Medulla oblongata (tissue), 1 donor: ENCODE data around the gene SLC38A6.

Source experiments
- DNase-seq: peaks from one replicate; pipeline ENCODE4 v3.0.0-alpha.2; 2015; ENCODE audit errors: extremely low spot score

The SLC38A6 gene

DNA sequence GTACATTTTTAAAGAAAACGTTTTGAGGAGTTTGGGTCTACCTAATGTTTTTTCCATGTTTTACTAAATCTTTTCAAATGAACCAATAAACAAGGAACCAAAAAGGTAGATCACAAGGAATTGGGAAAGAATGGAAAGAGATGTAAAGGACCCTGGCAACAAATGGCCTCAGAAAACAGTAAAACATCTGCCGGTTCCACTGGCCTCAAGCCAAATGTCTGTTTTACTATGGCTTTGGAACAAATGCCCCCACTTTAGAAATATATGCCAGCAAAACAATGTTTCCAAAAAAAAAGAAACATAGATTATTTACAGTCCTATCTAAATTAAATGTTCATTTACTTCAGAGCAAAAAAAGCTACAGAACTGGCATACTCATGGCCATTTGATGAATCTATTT, 3.2 kb upstream of the SLC38A6 start:
- no peak for DNase-seq

DNA sequence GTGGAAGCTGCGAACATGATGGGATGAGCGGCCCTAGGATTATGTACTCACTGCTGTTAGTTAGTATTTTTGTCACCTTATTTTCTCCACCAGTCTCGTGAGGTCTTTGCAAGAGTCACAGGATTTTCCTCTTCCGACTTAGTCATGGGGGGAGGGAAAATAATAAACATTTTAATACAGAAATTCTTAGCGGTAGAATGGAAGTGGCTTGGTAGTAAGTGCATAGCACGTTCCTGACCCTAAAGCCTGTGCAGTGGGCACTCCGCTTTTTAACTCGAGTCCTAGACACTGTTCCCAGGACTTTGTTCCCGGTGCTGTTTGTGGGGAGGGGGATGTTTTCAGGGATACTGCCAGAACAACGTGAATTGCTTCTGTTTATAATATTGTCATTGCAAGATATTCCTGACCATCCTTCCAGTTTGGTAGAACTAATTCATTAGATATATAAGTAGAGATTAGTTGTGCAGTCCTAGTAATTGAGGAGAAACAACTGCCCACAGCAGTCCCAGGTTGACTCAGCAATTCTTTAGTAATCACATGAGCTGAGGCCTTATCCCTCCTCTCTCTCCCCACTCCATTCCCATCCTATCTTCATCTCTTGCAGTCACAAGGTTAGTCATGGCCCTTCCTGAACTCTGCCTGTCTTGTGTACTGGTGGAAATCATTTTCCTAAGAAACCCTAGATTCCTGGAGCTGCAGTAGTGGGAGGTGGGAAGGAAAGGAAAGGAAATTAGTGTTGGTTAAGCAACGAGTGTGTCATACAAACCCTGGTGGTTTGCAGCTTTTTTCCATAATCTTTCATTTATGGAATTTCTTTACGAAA, 799 bp downstream of the SLC38A6 start:
- peak; percentile 20 for DNase-seq

DNA sequence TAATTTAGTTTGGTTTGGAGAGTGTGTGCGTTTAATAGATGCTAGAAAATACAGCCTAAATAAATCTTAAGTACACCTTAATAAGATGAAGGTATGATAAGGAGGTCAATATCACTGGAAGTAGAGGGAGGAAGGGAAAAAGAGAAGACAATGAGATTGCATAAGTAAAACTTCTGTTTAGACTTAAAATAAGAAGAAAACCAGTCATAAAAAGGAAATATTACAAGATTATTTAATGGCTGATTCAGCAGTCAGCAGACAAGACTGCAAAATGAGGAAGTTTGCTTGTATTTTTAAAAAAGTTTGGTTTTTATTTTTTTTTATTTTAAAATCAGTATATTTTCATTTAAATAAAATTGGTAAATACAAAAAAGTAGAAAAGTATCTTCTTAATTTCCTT, 3.2 kb downstream of the SLC38A6 start:
- no peak for DNase-seq

DNA sequence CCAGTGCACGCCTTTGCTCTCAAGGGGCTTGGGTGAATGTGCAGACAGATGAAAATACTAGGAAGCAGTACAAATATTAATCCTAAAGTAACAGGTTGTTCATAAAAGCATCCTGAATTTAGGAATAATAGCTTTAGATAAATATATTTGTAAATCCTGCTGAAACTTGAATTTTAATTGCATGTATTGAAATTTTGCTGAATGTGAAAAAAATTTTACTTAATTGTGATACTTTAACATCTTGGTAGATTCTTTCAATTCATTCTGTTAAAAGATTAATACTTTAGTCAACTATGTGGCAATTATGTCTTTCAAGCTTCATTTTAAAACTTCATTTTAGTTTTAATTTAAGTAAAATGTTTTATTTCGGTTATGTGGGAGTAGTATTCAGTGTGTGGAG, 5.5 kb downstream of the SLC38A6 start:
- DNase-seq: no peak

DNA sequence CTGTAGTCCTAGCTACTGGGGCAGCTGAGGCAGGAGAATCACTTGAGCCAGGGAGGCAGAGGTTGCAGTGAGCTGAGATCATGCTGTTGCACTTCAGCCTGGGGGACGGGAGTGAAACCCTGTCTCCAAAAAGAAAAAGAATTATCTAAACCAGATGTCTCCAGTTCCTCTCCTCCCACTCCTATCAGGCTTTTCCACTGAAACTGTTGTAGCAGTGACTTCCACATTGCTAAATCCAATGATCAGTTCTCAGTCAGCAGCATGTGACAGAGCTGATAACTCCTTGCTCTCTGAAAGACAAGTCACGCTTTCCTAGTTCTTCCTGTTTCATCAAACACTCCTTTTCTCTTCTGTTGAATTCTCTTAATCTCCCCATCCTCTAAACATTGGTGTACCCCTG, 8.6 kb downstream of the SLC38A6 start:
- no peak for DNase-seq

DNA sequence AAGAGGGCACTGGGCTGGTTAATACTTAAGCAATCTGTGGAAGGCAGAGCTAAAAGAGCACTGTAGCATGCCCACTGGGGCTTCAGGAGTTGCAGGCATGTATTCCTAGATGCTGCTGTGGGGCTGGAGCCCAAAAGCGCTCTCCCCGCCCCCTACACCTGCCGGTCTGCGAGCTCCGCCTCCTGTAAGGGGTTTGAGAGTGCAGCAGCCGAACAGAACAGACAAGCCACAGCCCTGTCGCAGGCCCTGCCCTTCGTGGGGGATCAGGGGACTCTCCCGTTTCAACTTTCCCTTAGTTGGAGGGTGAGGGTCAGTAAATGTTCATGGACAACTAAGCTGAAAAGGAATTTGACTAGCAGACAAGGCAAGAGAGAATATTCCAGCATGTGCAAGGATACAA, 17.6 kb downstream of the SLC38A6 start:
- no peak for DNase-seq

DNA sequence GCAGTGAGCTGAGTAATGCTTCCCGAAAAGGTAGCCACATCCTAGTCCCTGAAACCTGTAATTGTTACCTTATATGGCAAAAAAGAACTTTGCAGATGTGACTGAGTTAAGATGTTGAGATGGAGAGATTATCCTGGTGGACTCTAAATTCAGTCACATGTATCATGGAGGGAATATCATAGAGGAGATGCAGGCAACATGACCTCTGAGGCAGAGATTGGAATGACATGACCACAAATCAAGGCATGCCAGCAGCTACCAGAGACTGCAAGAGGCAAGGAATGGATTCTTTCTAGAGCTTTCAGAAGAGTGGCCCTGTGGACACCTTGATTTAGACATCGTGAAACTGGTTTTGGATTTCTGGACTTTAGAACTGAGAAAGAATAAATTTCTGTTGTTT, 18.5 kb downstream of the SLC38A6 start:
- DNase-seq: no peak

DNA sequence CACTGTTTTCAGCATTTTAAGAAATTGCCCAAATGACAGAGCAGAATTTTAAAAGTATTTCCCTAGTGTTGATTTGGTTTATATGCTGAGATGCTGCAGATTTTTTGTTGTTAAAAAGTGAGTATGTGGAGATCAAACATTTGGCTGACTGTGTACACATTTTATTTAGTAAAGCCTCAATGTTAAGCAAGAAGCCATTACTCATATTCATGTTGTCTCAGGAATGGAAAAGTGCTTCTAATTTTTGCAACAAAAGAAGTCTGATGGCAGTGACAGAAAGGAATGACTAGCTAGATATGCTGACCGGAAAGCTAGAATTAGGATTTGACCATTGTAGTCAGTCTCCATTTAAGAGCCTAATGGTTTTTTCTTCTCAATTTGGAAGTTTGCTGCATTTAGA, 22.5 kb downstream of the SLC38A6 start:
- DNase-seq: no peak

DNA sequence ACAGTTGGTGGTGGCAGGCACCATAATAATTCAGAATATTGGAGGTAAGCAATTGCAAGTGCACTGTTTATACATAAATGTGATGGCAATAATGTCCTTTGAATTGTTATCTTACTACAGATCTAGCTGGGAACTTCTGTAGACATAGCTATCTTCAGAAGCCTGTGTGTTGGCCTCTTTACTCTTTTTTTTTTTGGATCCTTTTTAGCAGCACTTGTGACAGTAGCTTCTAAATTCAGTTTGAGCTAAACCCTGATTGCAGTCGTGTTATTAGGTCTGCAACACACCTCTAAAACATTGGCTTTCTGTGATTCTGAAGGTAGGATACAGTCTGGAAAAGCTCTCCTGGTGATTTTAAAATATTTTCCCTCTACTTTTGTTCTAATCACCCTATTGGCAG, 38.5 kb downstream of the SLC38A6 start:
- no peak for DNase-seq

DNA sequence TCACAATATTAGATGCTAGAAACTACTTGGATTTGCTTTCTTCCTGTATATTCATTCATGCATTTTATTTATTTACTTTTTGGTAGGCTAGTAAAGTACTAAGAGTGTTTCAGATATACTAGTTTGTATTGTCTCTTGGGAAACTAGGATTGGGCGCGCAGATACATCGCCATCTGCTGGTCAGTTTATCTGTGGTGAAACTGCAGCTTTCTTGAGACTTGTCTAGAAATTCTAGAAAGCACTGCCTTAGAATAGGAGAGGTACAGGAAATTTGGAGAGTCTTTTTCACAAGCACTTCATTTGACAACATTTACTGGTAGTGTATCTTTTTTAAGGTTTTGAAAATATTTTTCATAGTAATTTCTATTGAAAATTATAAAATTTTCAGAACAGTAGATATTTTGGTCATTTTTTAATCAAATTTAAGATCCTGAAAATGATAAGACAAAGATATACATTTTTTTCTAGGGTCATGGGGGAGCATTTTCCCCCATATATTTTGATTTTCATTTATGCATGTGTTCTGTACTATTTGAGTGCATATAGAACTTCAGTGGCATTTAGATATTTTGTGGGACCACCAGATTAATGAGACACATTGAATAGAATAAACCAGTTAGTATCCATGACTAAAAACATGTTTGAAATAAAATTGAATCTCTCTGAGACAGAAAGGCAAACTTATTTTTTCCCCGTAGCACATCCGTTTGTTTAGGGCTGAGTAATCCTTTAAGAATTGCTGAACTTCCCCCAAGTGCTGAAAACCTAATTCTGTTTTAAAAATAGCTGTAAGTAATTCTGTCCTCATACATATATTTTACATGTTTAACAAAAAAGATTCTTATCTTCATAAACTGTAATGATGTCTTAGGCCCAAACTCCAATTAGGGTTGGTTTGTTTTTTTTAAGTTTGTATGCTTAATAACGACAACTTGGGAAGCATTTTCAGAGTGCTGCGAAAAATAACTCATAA, 44.5 kb downstream of the SLC38A6 start:
- DNase-seq: peak; percentile 81

DNA sequence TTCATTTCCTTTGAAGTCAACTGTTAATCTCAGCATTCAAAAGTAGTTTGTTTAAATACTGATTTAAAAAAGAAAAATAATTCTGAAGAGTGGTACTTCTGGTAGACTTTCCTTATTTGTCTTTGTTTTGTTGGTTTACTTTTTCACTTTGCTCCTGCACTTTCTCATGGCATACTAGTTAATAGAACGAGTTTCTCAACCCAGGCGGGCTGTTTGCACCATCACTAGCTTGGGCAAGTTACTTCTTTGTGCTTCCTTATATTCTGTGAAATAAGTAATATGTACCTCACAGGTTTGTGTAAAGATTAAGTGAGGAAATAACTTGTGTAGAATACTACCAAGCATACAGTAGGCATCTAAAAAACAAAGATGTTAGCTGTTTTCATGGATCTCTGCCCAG, 45.5 kb downstream of the SLC38A6 start:
- no peak for DNase-seq

DNA sequence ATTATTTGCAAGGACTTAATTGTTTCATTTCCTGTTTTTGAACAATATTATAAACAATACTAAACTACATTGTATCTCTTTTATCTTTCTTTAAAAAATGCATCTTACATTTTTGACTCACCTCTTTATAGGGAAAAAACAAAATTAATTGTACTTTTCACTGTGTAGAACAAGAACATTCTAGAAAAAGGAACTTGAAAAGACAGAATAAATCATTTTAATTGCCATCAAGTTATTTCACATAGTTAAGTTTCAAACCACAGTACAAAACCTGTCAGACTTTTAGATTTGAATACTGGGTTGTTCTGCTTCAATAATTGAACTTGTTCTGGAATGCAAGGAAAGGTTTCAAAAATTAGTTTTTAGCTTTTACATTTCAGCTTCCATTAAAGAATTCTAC, 50.0 kb downstream of the SLC38A6 start:
- DNase-seq: no peak

DNA sequence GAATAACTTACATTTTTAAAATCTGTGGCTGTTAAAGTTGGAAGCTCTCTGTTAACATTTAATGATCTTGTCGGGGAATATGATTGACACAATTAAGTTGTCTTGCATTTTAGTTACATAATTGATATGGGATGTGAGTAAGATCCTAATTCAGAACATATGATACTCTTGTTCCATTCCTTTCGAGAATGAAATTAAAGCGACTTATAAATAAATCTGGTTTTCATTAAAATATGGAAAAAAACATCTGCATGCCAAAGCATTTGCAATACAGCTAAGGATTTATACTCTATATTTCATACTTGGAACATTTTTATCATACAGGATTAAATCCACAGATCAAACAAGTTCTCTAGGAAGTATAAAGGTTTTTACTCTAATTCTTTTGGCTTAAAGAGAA, 52.0 kb downstream of the SLC38A6 start:
- no peak for DNase-seq

DNA sequence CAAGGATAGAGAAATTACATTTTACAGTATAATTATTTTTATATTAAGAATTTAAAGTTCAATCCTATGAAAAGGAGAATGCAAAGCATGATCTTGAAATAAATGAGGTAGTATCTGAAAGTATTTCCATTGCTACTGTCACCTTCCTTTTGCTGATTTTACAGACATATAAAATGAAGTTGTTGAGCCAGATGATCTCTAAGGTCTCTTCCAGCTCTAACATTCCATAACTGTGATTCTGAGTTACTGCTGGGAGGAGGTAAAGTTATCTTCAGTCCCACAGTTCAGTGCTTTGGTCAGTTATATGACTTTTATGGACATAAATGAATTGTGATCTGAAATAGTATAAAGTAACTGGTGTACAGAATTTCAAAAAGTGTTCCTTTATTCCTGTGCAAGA, 52.8 kb downstream of the SLC38A6 start:
- DNase-seq: no peak

DNA sequence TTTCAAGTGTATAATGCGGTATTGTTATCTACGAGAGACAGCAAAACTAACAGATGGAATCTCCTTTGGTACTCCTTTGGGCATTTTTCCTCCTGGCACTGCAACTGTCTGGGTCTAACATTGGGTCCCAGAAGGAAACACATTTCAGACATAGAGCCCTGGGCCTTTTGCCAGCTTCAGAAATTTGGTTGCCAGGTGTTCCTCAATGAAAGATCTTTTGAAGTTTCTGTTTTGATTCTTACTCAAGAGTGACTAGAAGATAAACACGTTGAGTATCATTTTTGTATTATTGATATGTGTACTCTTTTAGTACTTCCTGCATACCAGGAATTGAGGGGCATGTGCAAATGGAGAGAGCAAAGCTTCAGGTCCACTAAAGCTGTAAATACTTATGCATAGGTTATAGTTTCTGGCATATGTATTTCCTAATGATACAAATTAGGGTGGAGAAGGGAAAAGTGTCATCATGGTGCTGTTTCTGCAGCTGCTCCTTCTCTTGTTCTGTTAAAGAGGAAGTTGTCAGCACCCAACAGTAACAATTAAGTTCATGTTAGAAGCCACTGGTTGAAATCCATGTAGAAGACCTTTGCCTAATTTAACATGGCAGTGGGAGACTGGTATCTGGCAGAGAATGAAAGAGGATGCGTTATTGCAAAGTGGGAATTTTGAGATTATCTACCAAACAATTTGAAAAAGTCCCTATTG, 53.5 kb downstream of the SLC38A6 start:
- DNase-seq: no peak

DNA sequence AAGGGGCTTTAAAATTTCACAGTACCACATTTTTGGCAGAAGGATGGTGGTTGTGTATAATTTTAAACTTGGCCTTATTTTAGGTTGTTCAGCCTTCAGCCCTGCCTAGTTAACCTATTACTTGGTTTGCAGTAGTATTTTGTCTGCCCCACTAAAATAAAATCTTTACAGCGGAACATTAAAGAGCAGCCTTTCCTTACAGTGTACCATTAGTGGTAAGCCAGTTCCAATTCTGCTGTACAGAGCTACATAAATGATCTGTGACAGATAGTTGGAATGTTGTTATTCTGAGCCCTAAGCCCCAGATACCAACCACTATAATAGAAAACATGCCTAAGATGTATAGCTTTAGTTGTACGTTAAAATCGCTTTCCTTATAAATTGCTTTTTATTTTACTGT, 56.2 kb downstream of the SLC38A6 start:
- DNase-seq: no peak

DNA sequence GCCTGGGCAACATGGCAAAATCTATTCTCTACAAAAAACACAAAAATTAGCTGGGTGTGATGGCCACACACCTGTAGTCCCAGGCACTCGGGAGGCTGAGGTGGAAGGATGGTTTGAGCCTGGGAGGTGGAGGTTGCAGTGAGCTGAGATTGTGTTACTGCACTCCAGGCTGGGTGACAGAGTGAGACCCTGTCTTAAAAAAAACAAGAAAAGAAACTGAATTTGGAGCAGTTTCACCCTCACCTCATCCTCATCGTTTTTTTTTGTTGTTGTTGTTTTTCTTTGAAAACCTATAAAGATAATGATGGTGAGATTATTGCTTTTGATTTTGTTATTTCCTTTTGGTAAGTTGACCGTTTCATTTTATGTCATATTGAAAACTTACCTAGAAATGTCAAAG, 60.7 kb downstream of the SLC38A6 start:
- DNase-seq: no peak

DNA sequence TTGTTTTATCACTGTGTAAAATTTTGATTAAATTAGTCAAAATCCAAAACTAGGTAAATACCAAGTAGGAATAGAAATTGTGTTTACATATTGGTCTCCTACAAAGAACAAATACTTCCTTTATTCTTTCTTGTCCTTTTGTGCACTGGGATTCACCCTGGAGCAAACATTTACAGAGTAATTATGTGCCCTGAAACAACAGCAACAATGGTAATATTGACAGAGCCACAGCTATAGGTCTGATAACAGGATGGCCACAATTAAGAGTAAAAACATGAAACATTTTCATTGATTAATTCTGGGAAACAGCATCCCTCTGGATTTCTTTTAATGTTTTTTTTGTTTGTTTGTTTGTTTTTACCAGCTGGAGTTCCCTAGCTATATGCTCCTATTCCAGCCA, 61.2 kb downstream of the SLC38A6 start:
- no peak for DNase-seq

DNA sequence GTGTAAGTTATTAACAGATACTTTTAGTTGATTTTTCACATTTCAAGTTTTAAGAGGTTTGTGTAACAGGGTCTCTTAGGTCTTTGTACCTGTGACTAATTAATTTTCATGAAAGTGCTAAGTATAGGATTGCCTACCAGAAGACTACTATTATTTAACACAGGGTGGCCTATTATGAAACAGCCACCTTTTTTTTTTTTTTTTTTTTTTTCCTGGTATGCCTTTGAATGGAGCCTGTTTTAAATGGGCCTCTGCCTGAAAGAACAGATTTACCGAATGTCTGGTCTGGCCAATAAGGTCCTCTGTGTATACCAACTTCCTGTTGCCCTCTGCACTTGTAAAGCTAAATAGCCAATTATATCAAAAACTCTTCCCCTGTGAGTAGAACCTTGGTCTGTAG, 62.5 kb downstream of the SLC38A6 start:
- DNase-seq: no peak

DNA sequence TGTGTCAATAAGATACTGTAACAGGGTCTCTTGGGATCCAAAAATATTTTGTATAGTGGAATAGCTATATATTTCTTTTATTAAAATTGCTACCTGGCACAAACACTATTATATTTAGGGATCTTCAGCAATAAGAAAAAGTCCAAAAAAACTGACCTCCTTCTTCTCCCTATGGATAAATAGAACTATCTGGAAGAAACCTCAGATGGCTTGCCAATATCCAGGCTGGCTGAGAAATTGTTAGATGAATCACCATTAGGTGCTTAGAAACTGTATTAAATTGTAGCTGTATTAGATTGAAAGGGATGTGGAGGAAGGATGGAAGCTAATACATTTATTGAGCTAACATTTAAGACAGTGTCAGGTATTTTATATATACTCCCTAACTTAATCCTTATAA, 66.0 kb downstream of the SLC38A6 start:
- no peak for DNase-seq

DNA sequence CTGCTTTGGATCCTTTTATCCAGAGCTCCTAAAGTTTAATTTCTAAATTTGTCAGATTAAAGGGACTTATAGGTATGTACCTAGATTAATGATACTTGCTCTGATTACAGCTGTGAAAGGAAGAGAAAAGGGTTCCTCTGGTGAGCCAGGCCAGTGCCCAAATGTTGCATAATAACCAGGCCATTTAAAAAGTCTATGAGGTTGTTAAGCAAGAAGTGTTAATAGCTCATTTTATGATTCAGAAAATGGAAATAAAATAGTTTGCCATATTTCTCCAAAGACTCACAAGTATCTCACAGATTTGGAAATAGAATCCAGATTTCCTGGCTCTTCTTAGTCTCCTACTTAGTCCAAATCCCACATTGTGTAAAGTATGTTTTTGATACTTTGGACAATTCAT, 67.6 kb downstream of the SLC38A6 start:
- DNase-seq: no peak

DNA sequence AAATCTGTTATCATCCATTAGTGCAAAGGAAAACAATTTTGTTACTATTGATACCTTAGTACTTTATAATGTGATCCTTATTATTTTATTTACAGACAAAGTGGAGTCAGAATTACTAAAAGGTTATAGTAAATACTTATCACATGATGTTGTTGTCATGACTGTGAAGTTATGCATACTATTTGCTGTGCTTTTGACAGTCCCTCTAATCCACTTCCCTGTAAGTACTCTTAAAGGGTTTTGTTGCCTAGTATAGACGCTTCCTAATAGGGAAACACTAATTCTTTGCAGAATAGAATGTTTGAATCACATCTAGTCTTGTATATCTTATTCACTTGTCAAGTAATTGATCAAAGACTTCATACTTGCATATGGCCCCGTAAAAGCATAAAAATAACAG, 69.4 kb downstream of the SLC38A6 start:
- no peak for DNase-seq
